Endothelial cell of umbilical vein (primary cell): ENCODE results near the gene CLRN1. TPM values are rescaled to one million over a fixed set of nuclear protein-coding genes. Genes with fewer than 3 reads are reported as not detected.

ENCODE experiments used
- BruUV-seq: library from RNA; stranded (reverse); fragments of 400-500 nt; replicated peaks from 2 replicates; lab custom pipeline; 2021; lab: Mats Ljungman, UMichigan
- CTCF ChIA-PET: fragments of 300-600, 350-600 bp; sonication (Branson Sonifier 250); formaldehyde crosslinking; loops from one replicate; lab custom pipeline; 2021; ENCODE audit warnings: antibody characterized with exemption, inconsistent platforms; lab: Charles Lee
- POLR2A ChIA-PET: fragments of 300-600, 350-600 bp; sonication (Branson Sonifier 250); formaldehyde crosslinking; loops from one replicate; lab custom pipeline; 2021; ENCODE audit warnings: antibody characterized with exemption, inconsistent platforms; lab: Charles Lee
- DNase-seq: peaks from one replicate; pipeline ENCODE4 v3.0.0-alpha.2; 2011; ENCODE audit warnings: low read depth, low spot score
- FAIRE-seq: peaks from 2 replicates; lab custom pipeline; 2011; peaks lifted over from hg19 to GRCh38; lab: Jason Lieb, UNC
- H2AFZ ChIP-seq: 2 replicates; pipeline ENCODE4 v1.6.0; 2012; ENCODE audit warnings: low read depth, low read length, control low read depth, inconsistent platforms
- H3K27ac ChIP-seq: 2 replicates; pipeline ENCODE4 v1.5.1; 2011; ENCODE audit warnings: low read depth, mild to moderate bottlenecking, control low read depth, low read length, moderate library complexity; ENCODE audit not compliant: insufficient read depth
- H3K27me3 ChIP-seq, 2 experiments: 2 replicates each; pipeline versions ENCODE4 v1.6.0 to v1.6.1; 2011; ENCODE audit warnings: low read length in 2 of 2, mixed read lengths in 1 of 2; ENCODE audit not compliant: control insufficient read depth in 2 of 2, insufficient read depth in 2 of 2
- H3K36me3 ChIP-seq, 2 experiments: 2 replicates in 1 of 2; 3 replicates in 1 of 2; pipeline ENCODE4 v1.5.1; 2011; ENCODE audit warnings: low read length in 2 of 2, mild to moderate bottlenecking in 1 of 2, moderate library complexity in 1 of 2; ENCODE audit not compliant: control insufficient read depth in 2 of 2, insufficient read depth in 2 of 2; ENCODE audit errors: extremely low read depth in 1 of 2
- H3K4me1 ChIP-seq: 3 replicates; pipeline ENCODE4 v1.5.1; 2011; ENCODE audit warnings: mild to moderate bottlenecking, low read length; ENCODE audit not compliant: control insufficient read depth, insufficient read depth; ENCODE audit errors: extremely low read depth
- H3K4me2 ChIP-seq: 2 replicates; pipeline ENCODE4 v1.6.1; 2011; ENCODE audit warnings: low read length, control low read depth, mixed read lengths; ENCODE audit not compliant: insufficient read depth
- H3K4me3 ChIP-seq, 3 experiments: fragments of 200-600 bp in 1 of 3; sonication (generic), shearing (Covaris generic) in 1 of 3; replicated peaks in 1 of 3; 2 replicates each; pipeline ENCODE4 v1.5.1; 2011 to 2016; ENCODE audit warnings: control low read depth in 3 of 3, low read length in 3 of 3, mild to moderate bottlenecking in 2 of 3, inconsistent platforms in 1 of 3, low read depth in 1 of 3, moderate library complexity in 1 of 3; ENCODE audit not compliant: insufficient read depth in 1 of 3
- H3K79me2 ChIP-seq: 2 replicates; pipeline ENCODE4 v1.6.0; 2012; ENCODE audit warnings: low read length, inconsistent platforms; ENCODE audit not compliant: control insufficient read depth, insufficient read depth
- H3K9ac ChIP-seq: replicated peaks from 2 replicates; pipeline ENCODE3; 2011; ENCODE audit warnings: low read length, control low read depth; ENCODE audit not compliant: insufficient read depth; ENCODE audit errors: extremely low read depth
- H3K9me1 ChIP-seq: replicated peaks from 3 replicates; pipeline ENCODE4 v1.6.0; 2011; ENCODE audit warnings: mild to moderate bottlenecking, low read length; ENCODE audit not compliant: control insufficient read depth, insufficient read depth; ENCODE audit errors: extremely low read depth
- H3K9me3 ChIP-seq: replicated peaks from 2 replicates; pipeline ENCODE4 v1.5.1; 2012; ENCODE audit warnings: low read length, inconsistent platforms; ENCODE audit not compliant: control insufficient read depth, insufficient read depth
- H4K20me1 ChIP-seq: replicated peaks from 2 replicates; pipeline ENCODE3; 2011; ENCODE audit warnings: mild to moderate bottlenecking, low read length; ENCODE audit not compliant: control insufficient read depth, insufficient read depth; ENCODE audit errors: extremely low read depth
- CTCF ChIP-seq, 2 donors: IDR thresholded peaks; 1 replicate in 1 of 2; 2 replicates in 1 of 2; pipeline ENCODE4 v1.5.1; 2011; ENCODE audit warnings: low read length in 2 of 2, mild to moderate bottlenecking in 2 of 2, moderate library complexity in 2 of 2, control low read depth in 1 of 2, inconsistent platforms in 1 of 2, low read depth in 1 of 2; ENCODE audit not compliant: insufficient read depth in 1 of 2; ENCODE audit errors: extremely low read depth in 1 of 2
- EZH2 ChIP-seq: IDR thresholded peaks from 2 replicates; pipeline ENCODE4 v1.6.1; 2012; ENCODE audit warnings: borderline replicate concordance, low read depth, mild to moderate bottlenecking, moderate library complexity, low read length, inconsistent platforms; ENCODE audit not compliant: severe bottlenecking
- FOS ChIP-seq: IDR thresholded peaks from 2 replicates; pipeline ENCODE4 v1.6.1; 2011; ENCODE audit warnings: mild to moderate bottlenecking, low read length, moderate library complexity, borderline replicate concordance; ENCODE audit not compliant: insufficient read depth
- GATA2 ChIP-seq: IDR thresholded peaks from 2 replicates; pipeline ENCODE4 v1.7.0; 2011; ENCODE audit warnings: low read depth, mild to moderate bottlenecking, moderate library complexity, mixed read lengths, low read length; ENCODE audit not compliant: insufficient read length, insufficient read depth
- JUN ChIP-seq: IDR thresholded peaks from 2 replicates; pipeline ENCODE4 v1.6.1; 2011; ENCODE audit warnings: borderline replicate concordance, low read depth; ENCODE audit not compliant: insufficient read length, insufficient read depth
- MAX ChIP-seq: IDR thresholded peaks from 2 replicates; pipeline ENCODE4 v1.6.1; 2011; ENCODE audit not compliant: insufficient read depth, insufficient read length
- MYC ChIP-seq: IDR thresholded peaks from one replicate; pipeline ENCODE4 v1.6.1; 2011; ENCODE audit warnings: mild to moderate bottlenecking, low read depth, low read length
- POLR2A ChIP-seq: IDR thresholded peaks from 2 replicates; pipeline ENCODE4 v1.6.1; 2012; ENCODE audit warnings: low read depth, mild to moderate bottlenecking, control low read depth, low read length
- POLR2AphosphoS5 ChIP-seq: IDR thresholded peaks from 2 replicates; pipeline ENCODE4 v1.6.1; 2012; ENCODE audit warnings: low read depth, mild to moderate bottlenecking, control low read depth, low read length, moderate library complexity; ENCODE audit not compliant: insufficient read depth
- dilution Hi-C: fragments of 300-500 bp; cut with MboI; formaldehyde crosslinking; loops from one replicate; pipeline ENCODE4 v1.15.0; 2019; ENCODE audit warnings: low sequenced_read_pairs; ENCODE audit not compliant: extremely low pct_ligation_motif_present
- intact Hi-C: fragments of 100-400 bp; cut with micrococcal nuclease; formaldehyde crosslinking; loops from one replicate; pipeline ENCODE4 v1.10.0; 2022
- polyA plus RNA-seq, 4 experiments: library from polyadenylated mRNA; depleted of rRNA in 3 of 4; stranded (reverse) in 3 of 4; unstranded in 1 of 4; fragments of >200 nt; gene quantifications; 2 replicates each; pipeline versions ENCODE4 v1.2.1 to v1.2.3, GENCODE V29; 2011 to 2012; ENCODE audit warnings: missing spikeins in 1 of 4
- total RNA-seq: library from RNA; stranded (reverse); gene quantifications from 2 replicates; pipeline ENCODE4 v1.2.3, GENCODE V29; 2021

Gene CLRN1
- total and polyA plus RNA-seq, 2 donors (not counting 3 experiments of a cell fraction or from before 2014, with no cell fraction given), result not detected

- no peak within 1 kb of the TSS for H3K4me3 ChIP-seq
- ChIA-PET CTCF (no interaction called here), POLR2A (no interaction called here)
- no peaks in the 10 kb centered on the region for H3K79me2 ChIP-seq
- dilution Hi-C loops (no loop called here), intact Hi-C loops (no loop called here)
- no peak within 1 kb of the TSS for H3K4me2 ChIP-seq
- no peaks in the 10 kb centered on the region for H4K20me1 ChIP-seq
- H3K9ac ChIP-seq, result no peak within 1 kb of the TSS
- DNase-seq (no peak), FAIRE-seq (no peak)
- no peaks in the 10 kb centered on the region for H3K9me3 ChIP-seq
- TF ChIP-seq GATA2 (no peak), JUN (no peak), CTCF (IDR thresholded peaks at IDR 0.05; ENCODE audit: extremely low read depth in 1 of 2, insufficient read depth in 1 of 2, low read depth in 1 of 2, low read length in 2 of 2) (no peak), POLR2A (no peak), MAX (no peak), EZH2 (no peak), FOS (no peak), POLR2AphosphoS5 (no peak), MYC (no peak)
- H2AFZ ChIP-seq, result no peak within 1 kb of the TSS
- no peak within 1 kb of the TSS for H3K27ac ChIP-seq
- no peaks in the 10 kb centered on the region for H3K4me1 ChIP-seq
- no TSS peak for BruUV-seq
- peaks cover 3 to 26% of the 10 kb centered on the region in 2 experiments for H3K27me3 ChIP-seq
- no peaks in the 10 kb centered on the region for H3K36me3 ChIP-seq
- H3K9me1 ChIP-seq, result no peaks in the 10 kb centered on the region
Observed at GRCh38 chr3:150905339-150905738, 67.2 kb downstream of the CLRN1 start, which contains the start of gene MINDY4B. TSS of gene MINDY4B (minus strand) at chr3:150905439. CDS start at chr3:150905439, 0 bp downstream.
